PFSK-1 (cell line): Measurements from ENCODE around the gene C4orf54.

Experiments used
- FOXP2 ChIP-seq: optimal IDR thresholded peaks from 2 replicates; pipeline ENCODE3; 2011; ENCODE audit warnings: borderline replicate concordance, control low read depth, inconsistent platforms; ENCODE audit not compliant: insufficient read depth; ENCODE audit errors: extremely low read length, extremely low read depth
- SIN3A ChIP-seq: IDR thresholded peaks from 2 replicates; pipeline ENCODE4 v1.6.1; 2012; ENCODE audit warnings: mild to moderate bottlenecking, low read length, moderate library complexity, borderline replicate concordance; ENCODE audit not compliant: insufficient read depth
- TAF1 ChIP-seq: IDR thresholded peaks from 2 replicates; pipeline ENCODE4 v1.6.1; 2012; ENCODE audit warnings: low read length, control low read depth, borderline replicate concordance; ENCODE audit not compliant: insufficient read depth

Gene C4orf54

DNA sequence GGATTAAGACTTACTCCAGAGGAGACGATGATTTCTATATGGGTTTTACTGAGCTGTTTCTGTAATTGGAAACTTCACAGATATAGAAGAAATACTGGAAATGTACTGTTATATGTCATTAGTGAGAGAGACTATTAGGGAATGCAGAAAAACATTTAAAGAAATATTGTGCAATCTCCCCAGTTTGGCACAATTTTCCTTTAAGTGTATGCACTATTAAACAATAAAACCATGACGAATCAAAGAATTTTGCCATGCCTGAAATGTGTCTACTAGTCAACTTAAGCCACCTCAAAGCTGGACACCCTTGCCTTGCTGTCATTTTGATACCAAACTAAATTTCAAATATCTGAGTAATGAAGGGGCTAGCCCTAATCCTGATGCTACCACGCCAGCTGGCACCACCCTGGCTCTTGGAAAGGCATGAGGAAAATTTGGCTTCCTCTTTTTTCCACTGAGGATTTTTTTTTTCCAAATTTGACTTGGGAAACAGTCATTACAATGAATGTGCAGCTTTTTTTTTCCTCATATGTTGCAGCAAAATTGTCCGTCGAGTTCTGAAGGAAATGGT, 46.9 kb downstream of the C4orf54 start:
- TF ChIP-seq FOXP2: no peak

DNA sequence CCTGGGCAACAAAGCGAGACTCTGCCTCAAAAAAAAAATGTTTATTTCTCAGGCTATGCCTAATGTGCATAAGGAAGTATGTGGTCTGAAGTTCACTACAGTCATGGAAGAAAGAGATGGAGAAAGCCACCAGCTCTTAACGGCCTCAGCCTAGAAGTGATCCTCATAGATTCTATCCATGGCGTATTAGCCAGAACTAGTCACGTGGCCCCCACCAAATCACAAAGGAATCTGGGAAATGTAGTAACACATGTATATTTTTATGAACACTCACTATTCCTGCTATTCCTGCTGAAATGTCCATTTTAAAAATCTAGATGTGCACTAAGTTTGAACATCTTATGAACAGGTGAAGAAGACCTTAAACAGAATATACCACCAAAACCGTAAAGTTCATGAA, 49.2 kb downstream of the C4orf54 start:
- TF ChIP-seq SIN3A (no peak), FOXP2 (no peak), TAF1 (no peak)
